ENCODE measurements around the gene BAIAP2L1.
"Not testable (repeated sequence)": the region's sequence is repeated elsewhere in the genome, so short reads cannot be mapped to it uniquely, and the experiment has no call there.

Gene BAIAP2L1

GRCh38 chr7:98400542-98401340, at the start of gene BAIAP2L1:
TSS of gene BAIAP2L1 (minus strand) at chr7:98401090. CDS start at chr7:98400852, 238 bp downstream.
- DNase-seq (ENCODE audit: low read depth), result peak; percentile 62

GRCh38 chr7:98448766-98449165, 47.9 kb upstream of the BAIAP2L1 start:
- DNase-seq (ENCODE audit: low read depth), result no peak

GRCh38 chr7:98440992-98441391, 40.1 kb upstream of the BAIAP2L1 start:
- not testable (repeated sequence) for DNase-seq (ENCODE audit: low read depth)

GRCh38 chr7:98439484-98439883, 38.6 kb upstream of the BAIAP2L1 start:
- DNase-seq (ENCODE audit: low read depth), result no peak

GRCh38 chr7:98434087-98434486, 33.2 kb upstream of the BAIAP2L1 start:
- DNase-seq (ENCODE audit: low read depth), result no peak

- no peak for DNase-seq (ENCODE audit: low read depth)
Measured at GRCh38 chr7:98429799-98430198, 28.9 kb upstream of the BAIAP2L1 start.

- no peak for DNase-seq (ENCODE audit: low read depth)
Measured at GRCh38 chr7:98423043-98423442, 22.2 kb upstream of the BAIAP2L1 start.

- peak; percentile 10 for DNase-seq (ENCODE audit: low read depth)
Measured at GRCh38 chr7:98420966-98421612, 20.2 kb upstream of the BAIAP2L1 start.

GRCh38 chr7:98419988-98420387, 19.1 kb upstream of the BAIAP2L1 start:
- not testable (repeated sequence) for DNase-seq (ENCODE audit: low read depth)

GRCh38 chr7:98419316-98419691, 18.4 kb upstream of the BAIAP2L1 start:
- not testable (repeated sequence) for DNase-seq (ENCODE audit: low read depth)

- DNase-seq (ENCODE audit: low read depth), result no peak
Measured at GRCh38 chr7:98418636-98419315, 17.9 kb upstream of the BAIAP2L1 start.

- no peak for DNase-seq (ENCODE audit: low read depth)
Measured at GRCh38 chr7:98418271-98418635, 17.4 kb upstream of the BAIAP2L1 start.

- DNase-seq (ENCODE audit: low read depth), result not testable (repeated sequence)
Measured at GRCh38 chr7:98417604-98418270, 16.8 kb upstream of the BAIAP2L1 start.

- DNase-seq (ENCODE audit: low read depth), result no peak
Measured at GRCh38 chr7:98414205-98414900, 13.5 kb upstream of the BAIAP2L1 start.

GRCh38 chr7:98413655-98414054, 12.8 kb upstream of the BAIAP2L1 start:
- DNase-seq (ENCODE audit: low read depth), result not testable (repeated sequence)

GRCh38 chr7:98409843-98410242, 9.0 kb upstream of the BAIAP2L1 start:
- DNase-seq (ENCODE audit: low read depth), result no peak

GRCh38 chr7:98408146-98408545, 7.3 kb upstream of the BAIAP2L1 start:
- not testable (repeated sequence) for DNase-seq (ENCODE audit: low read depth)

GRCh38 chr7:98406827-98407226, 5.9 kb upstream of the BAIAP2L1 start:
- no peak for DNase-seq (ENCODE audit: low read depth)

- DNase-seq (ENCODE audit: low read depth), result no peak
Measured at GRCh38 chr7:98404840-98405239, 4.0 kb upstream of the BAIAP2L1 start.

GRCh38 chr7:98399890-98400541, 874 bp downstream of the BAIAP2L1 start:
- no peak for DNase-seq (ENCODE audit: low read depth)

GRCh38 chr7:98399462-98399861, 1.4 kb downstream of the BAIAP2L1 start:
- DNase-seq (ENCODE audit: low read depth), result no peak
